Measurements from ENCODE around the gene PRKN.

GRCh38 chr6:161804838-161805237, 922.7 kb downstream of the PRKN start:
- TF ChIP-seq CTCF (IDR thresholded peaks at IDR 0.05; ENCODE audit: low read length) (no peak), EZH2 (IDR thresholded peaks at IDR 0.05; ENCODE audit: borderline replicate concordance, low read length) (no peak)

Measured in OCI-LY1 (cell line).